Astrocyte (in vitro differentiated cells and primary cell): Measurements from ENCODE around the gene DNMBP.

Experiments used
- CTCF ChIP-seq: IDR thresholded peaks from 2 replicates; pipeline ENCODE4 v1.5.1; 2011; ENCODE audit warnings: low read depth, mild to moderate bottlenecking, inconsistent platforms, low read length, moderate library complexity; ENCODE audit not compliant: insufficient read depth
- EZH2 ChIP-seq: IDR thresholded peaks from 2 replicates; pipeline ENCODE4 v1.6.1; 2012; ENCODE audit warnings: mild to moderate bottlenecking, low read length, inconsistent platforms; ENCODE audit not compliant: insufficient read depth

- TF ChIP-seq CTCF (peak; percentile 34), EZH2 (no peak)
Observed at GRCh38 chr10:100009793-100010676, at the start of gene DNMBP.
